PC-9 (cell line): ENCODE data around the gene AVEN. TPM values are rescaled to one million over a fixed set of nuclear protein-coding genes. Genes with fewer than 3 reads are reported as not detected.

Experiments
- BruUV-seq: library from RNA; stranded (reverse); fragments of 400-500 nt; replicated peaks from 2 replicates; lab custom pipeline; 2021; lab: Mats Ljungman, UMichigan
- CTCF ChIA-PET: fragments of 300-600 bp; sonication (Branson Sonifier 250); formaldehyde crosslinking; loops from one replicate; lab custom pipeline; 2022; ENCODE audit warnings: antibody characterized with exemption; lab: Charles Lee
- POLR2A ChIA-PET: fragments of 300-600 bp; sonication (Branson Sonifier 250); formaldehyde crosslinking; loops from one replicate; lab custom pipeline; 2022; ENCODE audit warnings: antibody characterized with exemption; ENCODE audit not compliant: unreplicated experiment; lab: Charles Lee
- DNase-seq, 2 experiments: peaks; one replicate each; pipeline versions ENCODE4 v3.0.0 to v3.0.0-alpha.2; 2015 to 2022; ENCODE audit warnings: mixed read lengths in 1 of 2
- H2AFZ ChIP-seq: fragments of 200-600 bp; sonication (generic); 2 replicates; pipeline ENCODE4 v1.8.1; 2017; ENCODE audit warnings: antibody characterized with exemption
- H3F3A ChIP-seq: fragments of 200-600 bp; sonication (generic); 2 replicates; pipeline ENCODE4 v1.8.1; 2017; ENCODE audit warnings: antibody characterized with exemption, mild to moderate bottlenecking, low read depth; ENCODE audit not compliant: insufficient read depth
- H3K27ac ChIP-seq: fragments of 200-600 bp; sonication (generic); 2 replicates; pipeline ENCODE4 v1.6.1; 2016; ENCODE audit warnings: mixed run types
- H3K27me3 ChIP-seq: fragments of 200-600 bp; sonication (generic); 2 replicates; pipeline ENCODE4 v1.6.1; 2016; ENCODE audit warnings: low read depth, mixed run types; ENCODE audit not compliant: insufficient read depth
- H3K36me3 ChIP-seq: fragments of 200-600 bp; sonication (generic); 2 replicates; pipeline ENCODE4 v1.6.1; 2016; ENCODE audit warnings: low read depth, mixed run types
- H3K4me1 ChIP-seq: fragments of 200-600 bp; sonication (generic); replicated peaks from 2 replicates; pipeline ENCODE4 v1.6.1; 2016; ENCODE audit warnings: mixed run types; ENCODE audit not compliant: insufficient read depth
- H3K4me2 ChIP-seq: fragments of 200-600 bp; sonication (generic); 2 replicates; pipeline ENCODE4 v1.6.1; 2017; ENCODE audit warnings: mixed run types
- H3K4me3 ChIP-seq: fragments of 200-600 bp; sonication (generic); 2 replicates; pipeline ENCODE4 v1.6.1; 2016; ENCODE audit warnings: mixed run types
- H3K79me2 ChIP-seq: fragments of 200-600 bp; sonication (generic); 2 replicates; pipeline ENCODE4 v1.6.1; 2017; ENCODE audit warnings: low read depth, mixed run types
- H3K9me2 ChIP-seq: fragments of 200-600 bp; sonication (generic); 2 replicates; pipeline ENCODE4 v1.8.1; 2017; ENCODE audit warnings: mild to moderate bottlenecking; ENCODE audit not compliant: insufficient read depth
- H3K9me3 ChIP-seq: fragments of 200-600 bp; sonication (generic); 2 replicates; pipeline ENCODE4 v1.8.1; 2016; ENCODE audit warnings: low read depth; ENCODE audit not compliant: insufficient read depth
- H4K20me1 ChIP-seq: fragments of 200-600 bp; sonication (generic); 2 replicates; pipeline ENCODE4 v1.8.1; 2017; ENCODE audit not compliant: insufficient read depth
- CTCF ChIP-seq: fragments of 200-600 bp; sonication (generic); conservative IDR thresholded peaks from 2 replicates; pipeline ENCODE4 v1.6.1; 2017; ENCODE audit warnings: mixed run types, antibody characterized with exemption, mild to moderate bottlenecking, moderate library complexity
- EZH2 ChIP-seq: fragments of 200-600 bp; sonication (generic); IDR thresholded peaks from 2 replicates; pipeline ENCODE4 v1.8.0; 2017; ENCODE audit warnings: antibody characterized with exemption, low read depth
- intact Hi-C: fragments of 100-400 bp; cut with micrococcal nuclease; formaldehyde crosslinking; loops from one replicate; pipeline ENCODE4 v1.10.0; 2022; ENCODE audit not compliant: unreplicated experiment
- total RNA-seq: library from RNA; stranded (reverse); gene quantifications from 2 replicates; pipeline ENCODE4 v1.2.3, GENCODE V29; 2021

AVEN gene
- total RNA-seq, 1 experiment from 2014 or later, result 8.7 TPM

GRCh38 chr15:33968821-33969220, 70.2 kb downstream of the AVEN start:
- H3F3A ChIP-seq, result no peaks in the 10 kb centered on the region
- no peaks in the 10 kb centered on the region for H3K9me2 ChIP-seq
- no peaks in the 10 kb centered on the region for H3K79me2 ChIP-seq
- no peaks in the 10 kb centered on the region for H3K9me3 ChIP-seq
- ChIA-PET POLR2A (interaction anchor here (0.6 kb wide), 1 partner anchor 16 kb away, joined by 5 read pairs; no protein-coding TSS in a partner anchor), CTCF (no interaction called here)
- no peak for DNase-seq
- no TSS peak for BruUV-seq
- no peak overlapping the region for H3K4me3 ChIP-seq
- intact Hi-C loops, result loop anchor here (10.0 kb wide), 1 partner anchor 114 kb away; no protein-coding TSS in a partner anchor
- TF ChIP-seq CTCF (no peak), EZH2 (no peak)
- H3K4me2 ChIP-seq, result no peak overlapping the region
- H3K36me3 ChIP-seq, result no peaks in the 10 kb centered on the region
- no peak overlapping the region for H2AFZ ChIP-seq
- H3K27ac ChIP-seq, result no peak overlapping the region
- H3K27me3 ChIP-seq, result no peaks in the 10 kb centered on the region
- H4K20me1 ChIP-seq, result no peaks in the 10 kb centered on the region
- no peaks in the 10 kb centered on the region for H3K4me1 ChIP-seq

DNA sequence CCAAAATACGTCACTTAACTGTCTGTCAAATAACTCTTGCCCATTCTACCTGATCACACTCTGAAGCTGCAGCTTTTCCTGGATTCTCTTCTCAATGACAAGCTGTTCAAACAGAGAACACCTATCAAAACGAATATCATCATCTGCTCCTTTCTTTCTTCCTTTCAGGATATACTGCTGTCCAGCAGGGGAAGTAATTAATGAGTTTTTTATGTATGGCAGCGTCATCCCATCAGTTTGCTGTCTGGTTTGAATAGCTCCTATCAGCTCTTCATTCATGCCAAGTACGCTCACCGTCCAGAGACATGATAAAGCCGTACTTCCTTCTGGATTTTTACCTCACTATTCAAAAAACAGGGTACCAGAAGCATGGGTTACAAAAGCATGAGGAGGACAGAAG, 70.8 kb downstream of the AVEN start, which contains the start of gene CHRM5:
CHRM5 (plus strand) TSS at position 274 of the 400 bp plus-strand sequence. CDS start 94,221 bp downstream, outside the sequence.
- no peak for TF ChIP-seq EZH2
- no peak for TF ChIP-seq CTCF
- H3K9me2 ChIP-seq, result no peaks in the 10 kb centered on the region
- POLR2A ChIA-PET, result interaction anchor here (0.6 kb wide), 1 partner anchor 17 kb away, joined by 5 read pairs; no protein-coding TSS in a partner anchor
- no peak within 1 kb of the TSS for H2AFZ ChIP-seq
- DNase-seq, result no peak
- no peaks in the 10 kb centered on the region for H3F3A ChIP-seq
- no peaks in the 10 kb centered on the region for H3K36me3 ChIP-seq
- H3K4me1 ChIP-seq, result no peaks in the 10 kb centered on the region
- no peak within 1 kb of the TSS for H3K4me3 ChIP-seq
- no peaks in the 10 kb centered on the region for H3K79me2 ChIP-seq
- no TSS peak for BruUV-seq
- intact Hi-C loops, result loop anchor here (10.0 kb wide), 1 partner anchor 113 kb away; no protein-coding TSS in a partner anchor
- H4K20me1 ChIP-seq, result no peaks in the 10 kb centered on the region
- CTCF ChIA-PET, result interaction anchor here (0.5 kb wide), 1 partner anchor 201 kb away, joined by 5 read pairs; no protein-coding TSS in a partner anchor
- no peak within 1 kb of the TSS for H3K27ac ChIP-seq
- H3K9me3 ChIP-seq, result no peaks in the 10 kb centered on the region
- no peaks in the 10 kb centered on the region for H3K27me3 ChIP-seq
- H3K4me2 ChIP-seq, result no peak within 1 kb of the TSS

DNA sequence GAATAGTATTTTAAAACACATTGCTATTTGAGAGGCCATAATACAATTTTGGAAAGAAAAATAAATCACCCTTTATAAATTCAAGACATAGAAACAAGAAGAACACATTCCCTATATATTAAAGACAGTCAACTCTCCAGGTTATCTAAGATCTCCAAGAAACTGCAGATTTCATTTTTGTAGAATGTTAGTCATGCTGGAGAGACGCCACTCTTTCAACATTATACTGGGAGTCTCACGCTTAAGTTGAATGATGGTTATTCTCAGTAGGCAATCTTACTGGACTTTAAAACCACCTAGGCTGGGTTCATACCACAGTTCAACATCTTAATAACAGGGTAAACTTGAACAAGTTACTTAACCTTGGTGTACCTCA, 74.4 kb downstream of the AVEN start:
- BruUV-seq, result no TSS peak

More for the DNA sequence above, 74.4 kb downstream of the AVEN start:
- TF ChIP-seq CTCF (no peak), EZH2 (no peak)
- Histone ChIP-seq H3K4me1 (no peaks in the 10 kb centered on the region), H3K4me2 (no peak overlapping the region), H3K27ac (no peak overlapping the region), H4K20me1 (no peaks in the 10 kb centered on the region), H3F3A (no peaks in the 10 kb centered on the region), H3K27me3 (no peaks in the 10 kb centered on the region), H3K4me3 (no peak overlapping the region), H3K79me2 (no peaks in the 10 kb centered on the region), H3K36me3 (no peaks in the 10 kb centered on the region), H3K9me2 (no peaks in the 10 kb centered on the region), H3K9me3 (no peaks in the 10 kb centered on the region), H2AFZ (no peak overlapping the region)
- CTCF ChIA-PET, result interaction anchor here (0.7 to 2.4 kb wide), 2 partner anchors 9 to 227 kb away, joined by 6 to 7 read pairs; no protein-coding TSS in a partner anchor
- POLR2A ChIA-PET, result no interaction called here
- DNase-seq, result no peak
- intact Hi-C loops, result loop anchor here (1.0 to 10.0 kb wide), 2 partner anchors 110 to 229 kb away; no protein-coding TSS in a partner anchor
